RCC 7860 (cell line): ENCODE results near the gene PBX4.
"Not testable (repeated sequence)": the region's sequence is repeated elsewhere in the genome, so short reads cannot be mapped to it uniquely, and the experiment has no call there.

Experiments used
- DNase-seq: peaks from one replicate; pipeline ENCODE4 v3.0.0-alpha.2; 2015; ENCODE audit warnings: low spot score
- FAIRE-seq: peaks from 2 replicates; lab custom pipeline; 2012; peaks lifted over from hg19 to GRCh38; lab: Jason Lieb, UNC

PBX4 gene

DNA sequence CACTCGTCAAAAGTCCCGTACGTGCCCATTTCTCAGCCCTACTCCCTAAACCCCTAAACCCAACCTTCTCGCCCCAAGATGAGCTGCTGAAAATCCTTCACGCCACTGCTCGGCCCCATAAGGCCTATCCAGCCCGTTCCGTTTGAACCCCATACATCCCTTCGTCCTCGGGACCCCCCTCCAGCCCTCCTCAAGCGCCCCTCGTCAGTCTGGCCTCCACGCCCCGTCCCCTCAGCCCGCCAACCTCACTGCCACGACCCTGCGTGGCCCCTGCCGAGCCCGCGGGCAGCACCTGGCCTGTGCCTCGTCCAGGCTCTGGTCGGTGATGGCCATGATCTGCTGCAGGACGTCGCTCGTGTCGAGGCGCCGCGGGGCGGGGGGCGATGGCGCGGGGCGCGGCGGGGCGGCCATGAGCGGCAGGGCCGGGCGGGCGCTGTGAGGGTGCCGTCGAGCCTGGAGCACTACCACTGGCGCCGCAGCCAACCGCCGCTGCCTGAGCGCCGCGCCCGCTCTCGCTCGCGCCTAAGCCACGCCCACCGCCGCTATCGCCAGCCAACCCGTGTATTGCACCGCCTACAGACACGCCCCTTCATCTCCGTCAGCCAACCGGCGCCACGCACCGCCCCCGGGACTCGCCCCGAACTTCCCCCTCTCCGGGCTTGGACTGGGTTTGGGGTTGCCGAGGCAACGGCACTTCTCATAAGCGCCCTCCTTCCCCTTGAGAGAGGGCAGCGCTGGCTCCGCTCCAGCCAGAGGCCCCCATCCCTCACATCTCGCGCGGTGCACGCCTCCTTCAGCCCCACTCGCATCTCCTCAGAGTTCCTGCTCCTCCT, at the start of gene PBX4:
Gene PBX4, minus strand, starts transcription at position 469 of the 833 bp plus-strand sequence. Its CDS starts 58 bp downstream, at position 411.
- DNase-seq = peak; percentile 90
- FAIRE-seq = no peak

- not testable (repeated sequence) for DNase-seq
Measured at GRCh38 chr19:19665420-19665948, 47.0 kb upstream of the PBX4 start.

GRCh38 chr19:19663256-19664120, 45.0 kb upstream of the PBX4 start, which contains the start of gene ATP13A1:
ATP13A1 (minus strand) TSS chr19:19663676; CDS start chr19:19663666, 10 bp downstream.
- DNase-seq (peak; percentile 86), FAIRE-seq (no peak)

More at GRCh38 chr19:19665420-19665948, 47.0 kb upstream of the PBX4 start:
- FAIRE-seq = not testable (repeated sequence)

DNA sequence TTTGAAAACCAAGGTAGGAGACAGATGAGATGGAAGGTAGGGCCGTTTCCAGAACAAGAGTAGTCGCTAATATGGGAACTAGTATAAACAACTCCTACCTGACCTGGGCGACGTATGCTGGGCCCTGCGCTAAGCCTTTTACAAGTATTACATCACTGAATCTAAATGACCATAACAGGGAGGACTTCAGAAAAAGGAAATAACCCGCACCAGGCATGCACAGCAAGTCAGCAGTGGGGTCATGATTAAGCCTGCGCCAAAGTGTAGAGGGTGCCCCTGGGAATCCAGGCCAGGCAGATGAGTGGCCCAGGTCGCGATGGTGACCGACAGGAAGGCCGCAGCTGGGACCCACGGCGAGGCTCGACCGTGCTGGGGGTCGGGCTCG, 44.4 kb upstream of the PBX4 start:
- DNase-seq = no peak
- no peak for FAIRE-seq

GRCh38 chr19:19662344-19662743, 43.9 kb upstream of the PBX4 start:
- FAIRE-seq (no peak), DNase-seq (no peak)

- FAIRE-seq = no peak
- no peak for DNase-seq
Measured at GRCh38 chr19:19661675-19662251, 43.3 kb upstream of the PBX4 start.

- FAIRE-seq (no peak), DNase-seq (no peak)
Measured at GRCh38 chr19:19661141-19661674, 42.7 kb upstream of the PBX4 start.

DNA sequence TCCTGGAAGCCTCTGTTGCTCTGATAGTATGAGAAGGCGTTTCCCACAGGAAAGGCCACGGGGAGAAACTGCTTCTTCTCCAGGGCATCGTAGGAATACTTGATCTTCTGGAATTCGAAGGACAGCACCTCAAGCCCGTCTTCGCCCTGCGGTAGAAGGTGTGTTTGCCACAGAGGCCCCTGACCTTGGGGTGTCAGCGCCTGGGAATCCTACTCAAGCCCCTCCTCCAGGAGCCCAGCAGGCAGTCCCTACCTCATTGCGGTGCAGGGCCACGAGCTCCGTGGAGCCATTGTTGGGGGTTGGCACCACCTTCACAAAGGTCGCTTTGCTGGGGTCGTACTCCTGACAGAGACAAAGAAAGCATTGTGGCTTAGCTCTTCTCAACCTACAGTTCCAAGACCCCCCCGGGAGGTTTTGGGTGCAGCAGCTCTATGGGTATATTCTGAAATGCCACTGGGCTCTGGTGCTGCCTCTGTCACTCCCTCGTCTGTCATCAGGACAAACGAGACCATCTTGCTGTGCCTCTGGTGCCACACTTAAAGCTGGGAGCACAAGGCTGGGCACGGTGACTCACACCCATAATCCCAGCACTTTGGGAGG, 41.3 kb upstream of the PBX4 start:
- no peak for DNase-seq
- no peak for FAIRE-seq

- DNase-seq (no peak), FAIRE-seq (no peak)
Measured at GRCh38 chr19:19657397-19657783, 38.9 kb upstream of the PBX4 start.

- no peak for FAIRE-seq
- DNase-seq = no peak
Measured at GRCh38 chr19:19656451-19657396, 38.2 kb upstream of the PBX4 start.

- FAIRE-seq (no peak), DNase-seq (no peak)
Measured at GRCh38 chr19:19655641-19656343, 37.3 kb upstream of the PBX4 start.

GRCh38 chr19:19655051-19655594, 36.6 kb upstream of the PBX4 start:
- no peak for FAIRE-seq

DNA sequence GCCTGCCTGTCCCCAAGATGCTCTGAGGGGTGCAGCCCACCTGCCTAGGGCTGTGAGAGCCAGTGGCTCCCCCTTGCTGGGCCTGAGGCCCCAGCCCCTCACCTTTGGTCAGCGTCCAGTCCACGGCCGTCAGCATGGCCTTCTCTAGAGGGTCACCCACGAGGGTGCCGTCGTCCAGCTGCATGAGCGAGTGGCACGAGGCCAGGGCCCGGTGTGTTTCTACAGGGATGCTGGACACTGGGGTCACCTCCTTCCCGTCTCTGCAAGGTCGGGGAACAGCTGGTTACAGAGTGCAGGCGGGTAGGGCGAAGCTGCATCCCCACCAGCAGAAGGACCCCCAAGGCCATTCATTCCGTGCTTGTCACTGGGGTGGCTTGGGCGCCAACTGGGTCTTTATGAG, 36.0 kb upstream of the PBX4 start:
- DNase-seq (no peak), FAIRE-seq (no peak)

More at GRCh38 chr19:19655051-19655594, 36.6 kb upstream of the PBX4 start:
- no peak for DNase-seq

DNA sequence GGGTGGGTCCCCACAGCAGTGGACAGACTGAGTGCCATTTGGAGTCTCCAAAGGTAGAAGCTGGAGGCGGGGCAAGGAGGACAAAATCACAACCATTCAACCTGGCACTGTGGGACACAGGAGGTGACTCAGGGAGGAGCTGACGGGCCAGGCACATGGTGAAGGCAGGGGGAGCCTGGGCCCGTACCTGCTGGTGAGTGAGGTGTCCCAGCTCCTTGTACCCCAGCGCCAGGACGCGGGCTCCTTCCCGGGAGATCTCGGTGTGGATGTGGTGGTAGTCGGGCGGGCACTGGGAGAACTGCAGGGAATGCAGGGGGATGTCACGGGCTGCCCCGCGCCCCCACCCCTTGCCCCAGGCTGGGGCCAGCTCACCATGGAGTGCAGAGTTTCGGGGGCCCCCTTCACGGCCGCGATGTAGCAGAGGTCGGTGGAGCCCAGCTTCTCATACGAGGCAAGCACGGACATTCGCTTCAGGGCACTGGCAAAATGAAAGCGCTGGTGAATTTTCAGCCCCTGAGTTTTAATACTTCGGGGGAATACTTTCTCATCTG, 35.2 kb upstream of the PBX4 start:
- DNase-seq = no peak
- no peak for FAIRE-seq

DNA sequence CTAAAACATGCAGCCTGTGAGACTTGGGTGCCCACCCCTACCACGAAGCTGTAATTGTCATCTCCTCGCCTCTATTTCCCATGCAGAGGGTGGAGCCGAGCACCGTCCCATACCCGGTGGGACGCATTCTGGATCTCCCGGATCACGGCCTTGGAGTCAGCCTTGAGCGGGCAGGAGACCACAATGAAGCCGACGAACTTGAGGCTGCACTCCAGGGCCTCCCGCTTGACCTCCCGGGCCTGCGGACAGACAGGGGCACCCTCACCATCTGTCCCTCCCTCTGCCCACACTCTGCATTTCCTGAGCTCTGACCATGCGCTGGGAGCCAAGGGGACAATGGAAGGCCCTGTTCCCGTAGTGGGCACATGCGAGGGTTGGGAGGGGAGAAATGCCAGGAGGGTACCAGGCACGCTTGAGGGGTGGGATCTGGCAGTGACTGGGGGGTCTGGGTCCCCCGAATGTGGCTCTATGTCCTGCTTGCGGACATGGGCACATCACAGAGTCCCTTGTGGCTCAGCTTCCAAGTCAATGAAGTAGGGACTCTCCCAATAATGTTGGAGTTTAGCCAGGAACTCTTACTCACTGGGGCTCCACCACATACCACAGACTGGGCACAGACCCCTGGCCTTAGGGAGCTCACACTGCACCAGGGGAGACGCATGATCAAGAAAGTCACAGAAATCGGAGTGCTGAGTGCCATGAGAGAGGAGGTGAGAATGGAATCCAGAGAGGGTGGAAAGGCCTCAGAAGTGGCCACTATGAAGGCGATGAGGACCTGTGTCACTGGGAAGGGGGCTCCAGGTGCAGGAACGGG, 34.2 kb upstream of the PBX4 start:
- FAIRE-seq (no peak), DNase-seq (no peak)

DNA sequence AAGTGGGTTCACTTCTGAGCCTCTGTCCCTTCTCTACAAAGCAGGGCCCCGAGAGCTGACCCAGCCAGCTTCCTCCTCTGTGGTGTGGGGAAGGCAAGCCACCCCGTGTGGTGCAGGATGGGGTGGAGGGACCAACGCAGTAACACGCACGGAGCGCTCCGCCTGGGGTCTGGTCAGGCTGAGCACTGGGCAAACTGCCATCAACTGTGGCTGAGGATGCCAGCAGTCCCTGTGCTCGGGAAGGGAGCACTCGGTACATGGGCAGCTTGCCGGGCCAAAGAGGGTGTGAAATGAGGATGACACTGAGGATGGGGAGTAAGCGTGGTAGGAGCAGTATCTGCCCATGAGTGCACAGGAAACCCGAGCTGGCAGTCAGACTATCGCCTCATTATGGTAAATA, 32.6 kb upstream of the PBX4 start:
- DNase-seq (no peak), FAIRE-seq (no peak)

- no peak for FAIRE-seq
Measured at GRCh38 chr19:19650331-19650730, 31.8 kb upstream of the PBX4 start.

More at GRCh38 chr19:19650331-19650730, 31.8 kb upstream of the PBX4 start:
- no peak for DNase-seq
